Measurements from ENCODE around the gene ITPA. TPM values are rescaled to one million over a fixed set of nuclear protein-coding genes. Genes with fewer than 3 reads are reported as not detected.
A peak's percentile ranks its signal among the peaks of the same experiment; 100 is the strongest.

ITPA gene
- total and polyA plus RNA-seq, 2 of the 13 experiments (the other 11 are each of a cell fraction or from before 2014, with no cell fraction given) = 60.1 to 103 TPM

- TF ChIP-seq, protein P1, sequence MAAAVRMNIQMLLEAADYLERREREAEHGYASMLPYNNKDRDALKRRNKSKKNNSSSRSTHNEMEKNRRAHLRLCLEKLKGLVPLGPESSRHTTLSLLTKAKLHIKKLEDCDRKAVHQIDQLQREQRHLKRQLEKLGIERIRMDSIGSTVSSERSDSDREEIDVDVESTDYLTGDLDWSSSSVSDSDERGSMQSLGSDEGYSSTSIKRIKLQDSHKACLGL (CRISPR knock-in tag; IDR thresholded peaks at IDR 0.05) = peak; percentile 28; the same call in 1 of the 2 replicates
- TF ChIP-seq AFF4 (CRISPR knock-in tag; IDR thresholded peaks at IDR 0.05) (0 out of 2 replicates have a peak, but pooled peaks have one; percentile 50), HNRNPLL (IDR thresholded peaks at IDR 0.05; ENCODE audit: low read depth, low read length, poor library complexity, severe bottlenecking) (peak; percentile 66), SP1 (IDR thresholded peaks at IDR 0.05) (no peak), SP1 (CRISPR knock-in tag; IDR thresholded peaks at IDR 0.05) (peak; percentile 72), KLF16 (CRISPR knock-in tag; IDR thresholded peaks at IDR 0.05) (peak in 1 of 2 experiments; percentile 98; a peak in 2 of 4 replicates), ZNF761 (CRISPR knock-in tag; conservative IDR thresholded peaks at IDR 0.05) (peak; percentile 96), ZNF276 (CRISPR knock-in tag; IDR thresholded peaks at IDR 0.05; ENCODE audit: low read depth) (peak; percentile 82; the same call in 1 of the 2 replicates), ZNF746 (CRISPR knock-in tag; IDR thresholded peaks at IDR 0.05) (peak; percentile 97; the same call in 1 of the 2 replicates), ASH2L (IDR thresholded peaks at IDR 0.05; ENCODE audit: insufficient read length, low read depth, low read length) (peak; percentile 84), BHLHE40 (IDR thresholded peaks at IDR 0.05; ENCODE audit: low read length) (peak; percentile 70; the same call in 1 of the 2 replicates), CCAR2 (optimal IDR thresholded peaks at IDR 0.05; ENCODE audit: low read depth, low read length) (peak; percentile 91), ZNF460 (CRISPR knock-in tag; IDR thresholded peaks at IDR 0.05; ENCODE audit: borderline replicate concordance) (peak; percentile 20; the same call in 1 of the 2 replicates), ZBTB38 (CRISPR knock-in tag; IDR thresholded peaks at IDR 0.05) (peak; percentile 99), GABPA (IDR thresholded peaks at IDR 0.05; ENCODE audit: low read depth, low read length) (peak; percentile 53), GABPA (CRISPR knock-in tag; IDR thresholded peaks at IDR 0.05; ENCODE audit: low read depth) (peak; percentile 90), MED13 (CRISPR knock-in tag; IDR thresholded peaks at IDR 0.05) (peak; percentile 50; the same call in 1 of the 2 replicates), ZNF501 (CRISPR knock-in tag; IDR thresholded peaks at IDR 0.05) (peak; percentile 83), PHF20 (CRISPR knock-in tag; IDR thresholded peaks at IDR 0.05) (peak; percentile 34; the same call in 1 of the 2 replicates)
- TF ChIP-seq, protein P2, sequence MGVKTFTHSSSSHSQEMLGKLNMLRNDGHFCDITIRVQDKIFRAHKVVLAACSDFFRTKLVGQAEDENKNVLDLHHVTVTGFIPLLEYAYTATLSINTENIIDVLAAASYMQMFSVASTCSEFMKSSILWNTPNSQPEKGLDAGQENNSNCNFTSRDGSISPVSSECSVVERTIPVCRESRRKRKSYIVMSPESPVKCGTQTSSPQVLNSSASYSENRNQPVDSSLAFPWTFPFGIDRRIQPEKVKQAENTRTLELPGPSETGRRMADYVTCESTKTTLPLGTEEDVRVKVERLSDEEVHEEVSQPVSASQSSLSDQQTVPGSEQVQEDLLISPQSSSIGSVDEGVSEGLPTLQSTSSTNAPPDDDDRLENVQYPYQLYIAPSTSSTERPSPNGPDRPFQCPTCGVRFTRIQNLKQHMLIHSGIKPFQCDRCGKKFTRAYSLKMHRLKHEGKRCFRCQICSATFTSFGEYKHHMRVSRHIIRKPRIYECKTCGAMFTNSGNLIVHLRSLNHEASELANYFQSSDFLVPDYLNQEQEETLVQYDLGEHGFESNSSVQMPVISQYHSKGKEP (CRISPR knock-in tag; IDR thresholded peaks at IDR 0.05) = no peak
Observed at GRCh38 chr20:3222635-3223600, 13.6 kb downstream of the ITPA start (continued).

Measured in HepG2 (cell line).